Fibroblast of skin of left quadriceps (primary cell): Measurements from ENCODE around the gene CD8B.

Source experiments
- DNase-seq, 2 experiments: peaks; one replicate each; pipeline ENCODE4 v3.0.0-alpha.2; 2013; ENCODE audit warnings: low read depth in 2 of 2

The CD8B gene

GRCh38 chr2:86774862-86775261, 86.8 kb downstream of the CD8B start:
- DNase-seq, result no peak

- DNase-seq, result no peak
These were observed 89.1 kb downstream of the CD8B start for GRCh38 chr2:86772611-86773010.

- DNase-seq, result no peak
These were observed 90.8 kb downstream of the CD8B start for GRCh38 chr2:86770816-86771301.

- no peak for DNase-seq
These were observed 91.8 kb downstream of the CD8B start for GRCh38 chr2:86769838-86770237.

GRCh38 chr2:86768189-86768949, 93.3 kb downstream of the CD8B start:
- no peak for DNase-seq
